MCF 10A (cell line): ENCODE measurements around the gene CAVIN1. TPM values are rescaled to one million over a fixed set of nuclear protein-coding genes. Genes with fewer than 3 reads are reported as not detected.

ENCODE experiments used
- BruUV-seq: library from RNA; stranded (reverse); fragments of 400-500 nt; replicated peaks from 2 replicates; lab custom pipeline; 2021; lab: Mats Ljungman, UMichigan
- CTCF ChIA-PET: fragments of 300-600 bp; sonication (Branson Sonifier 250); formaldehyde crosslinking; extraction: SDS; loops from one replicate; lab custom pipeline; 2021; ENCODE audit warnings: antibody characterized with exemption, inconsistent platforms; lab: Yijun Ruan, JAX
- POLR2A ChIA-PET: fragments of 300-600, 350-650 bp; sonication (Branson Sonifier 250); formaldehyde crosslinking; extraction: SDS; loops from one replicate; lab custom pipeline; 2020; ENCODE audit warnings: antibody characterized with exemption, inconsistent platforms; lab: Yijun Ruan, JAX
- DNase-seq: peaks from one replicate; pipeline ENCODE4 v3.0.0-alpha.2; 2018; ENCODE audit not compliant: unreplicated experiment
- H3K27ac Mint-ChIP-seq: one replicate; pipeline ENCODE4 v1.8.0; 2022; ENCODE audit warnings: mild to moderate bottlenecking, low read depth, mixed read lengths; ENCODE audit not compliant: unreplicated experiment
- H3K27me3 Mint-ChIP-seq: one replicate; pipeline ENCODE4 v1.8.0; 2022; ENCODE audit warnings: mixed read lengths; ENCODE audit not compliant: insufficient read depth, unreplicated experiment
- H3K36me3 Mint-ChIP-seq: one replicate; pipeline ENCODE4 v1.8.0; 2022; ENCODE audit warnings: mild to moderate bottlenecking, moderate library complexity, mixed read lengths; ENCODE audit not compliant: insufficient read depth, unreplicated experiment
- H3K4me1 Mint-ChIP-seq: one replicate; pipeline ENCODE4 v1.8.0; 2022; ENCODE audit warnings: mixed read lengths; ENCODE audit not compliant: insufficient read depth, unreplicated experiment
- H3K4me3 Mint-ChIP-seq: one replicate; pipeline ENCODE4 v1.8.0; 2022; ENCODE audit warnings: mild to moderate bottlenecking, moderate library complexity, mixed read lengths; ENCODE audit not compliant: unreplicated experiment
- H3K9me3 Mint-ChIP-seq: one replicate; pipeline ENCODE4 v1.8.0; 2022; ENCODE audit warnings: mixed read lengths; ENCODE audit not compliant: unreplicated experiment
- CTCF ChIP-seq: fragments of 200-600 bp; IDR thresholded peaks from one replicate; pipeline ENCODE4 v1.8.0; 2022; ENCODE audit warnings: antibody characterized with exemption, mild to moderate bottlenecking; ENCODE audit not compliant: unreplicated experiment
- intact Hi-C: fragments of 100-400 bp; cut with micrococcal nuclease; formaldehyde crosslinking; loops from 2 replicates; pipeline ENCODE4 v1.14.1; 2022
- total RNA-seq: library from RNA; stranded (reverse); gene quantifications from 2 replicates; pipeline ENCODE4 v1.2.3, GENCODE V29; 2022

The CAVIN1 gene
- total RNA-seq, 1 experiment from 2014 or later: 143 TPM

- Mint-ChIP-seq H3K36me3 (peaks cover 22% of the 10 kb centered on the region), H3K9me3 (no peaks in the 10 kb centered on the region), H3K27ac (no peak overlapping the region), H3K27me3 (no peaks in the 10 kb centered on the region), H3K4me1 (no peaks in the 10 kb centered on the region), H3K4me3 (no peak overlapping the region)
- ChIA-PET CTCF (no interaction called here), POLR2A (interaction anchor here (0.7 to 0.8 kb wide), 2 partner anchors 53 to 109 kb away, joined by 3 read pairs; no protein-coding TSS in a partner anchor)
- intact Hi-C loops: no loop called here
- peak; percentile 46 for DNase-seq
- no peak for TF ChIP-seq CTCF
- BruUV-seq: no TSS peak
These were observed 67.9 kb downstream of the CAVIN1 start for GRCh38 chr17:42354956-42355843.

Other genes starting within 250 kb of the CAVIN1 start
- not detected in 2 replicates for gene KCNH4, start 242.1 kb downstream of the CAVIN1 start, total RNA-seq
- not detected in 2 replicates for gene HCRT, start 237.8 kb downstream of the CAVIN1 start, total RNA-seq
- gene GHDC, start 228.8 kb downstream of the CAVIN1 start, total RNA-seq: 6.8 and 8.9 TPM in 2 replicates
- 29.8 and 32.6 TPM in 2 replicates for gene STAT5B, start 146.9 kb downstream of the CAVIN1 start, total RNA-seq
- gene STAT5A, start 134.8 kb downstream of the CAVIN1 start, total RNA-seq: 1.0 and 1.7 TPM in 2 replicates
- gene STAT3, start 34.8 kb downstream of the CAVIN1 start, total RNA-seq: 89.2 and 115 TPM in 2 replicates
- 56.0 and 60.5 TPM in 2 replicates for gene ATP6V0A1, start 35.6 kb upstream of the CAVIN1 start, total RNA-seq
- 21.0 and 29.5 TPM in 2 replicates for gene NAGLU, start 113.0 kb upstream of the CAVIN1 start, total RNA-seq
- gene HSD17B1, start 129.7 kb upstream of the CAVIN1 start, total RNA-seq: 13.0 and 18.1 TPM in 2 replicates
- 82.6 and 89.2 TPM in 2 replicates for gene COASY, start 138.9 kb upstream of the CAVIN1 start, total RNA-seq
- gene MLX, start 143.8 kb upstream of the CAVIN1 start, total RNA-seq: 37.3 and 39.6 TPM in 2 replicates
- gene PSMC3IP, start 154.5 kb upstream of the CAVIN1 start, total RNA-seq: 10.3 and 12.0 TPM in 2 replicates
- 45.2 and 46.0 TPM in 2 replicates for gene RETREG3, start 186.1 kb upstream of the CAVIN1 start, total RNA-seq
- 57.8 and 60.2 TPM in 2 replicates for gene TUBG1, start 186.4 kb upstream of the CAVIN1 start, total RNA-seq
- 21.3 and 23.4 TPM in 2 replicates for gene TUBG2, start 236.0 kb upstream of the CAVIN1 start, total RNA-seq